GM12878 (cell line): ENCODE data around the gene NRXN3. TPM values are rescaled to one million over a fixed set of nuclear protein-coding genes. Genes with fewer than 3 reads are reported as not detected.

Experiments
- ATAC-seq: fragments of 200-7000 bp; cut with Tn5 transposase; 3 replicates; pipeline ENCODE4 v1.9.1; 2020; ENCODE audit warnings: mild to moderate bottlenecking, moderate library complexity
- BruUV-seq: library from RNA; stranded (reverse); fragments of 400-500 nt; replicated peaks from 2 replicates; lab custom pipeline; 2021; lab: Mats Ljungman, UMichigan
- CTCF ChIA-PET: fragments of 300-600 bp; sonication (Branson Sonifier 250); formaldehyde crosslinking; extraction: SDS; loops from one replicate; lab custom pipeline; 2021; ENCODE audit warnings: inconsistent platforms; lab: Yijun Ruan, JAX
- POLR2A ChIA-PET: fragments of 350-600 bp; formaldehyde crosslinking; extraction: SDS; loops from one replicate; lab custom pipeline; 2021; ENCODE audit warnings: inconsistent platforms; lab: Charles Lee
- RAD21 ChIA-PET: fragments of 300-600 bp; sonication (Branson Sonifier 250); formaldehyde crosslinking; loops from one replicate; lab custom pipeline; 2023; ENCODE audit warnings: antibody characterized with exemption; ENCODE audit not compliant: unreplicated experiment; lab: Charles Lee
- SMC1A ChIA-PET: fragments of 300-600 bp; sonication (Branson Sonifier 250); formaldehyde crosslinking; loops from one replicate; lab custom pipeline; 2023; ENCODE audit not compliant: unreplicated experiment, uncharacterized antibody; lab: Charles Lee
- DNase-seq: peaks from one replicate; pipeline ENCODE4 v3.0.0-alpha.2; 2011; ENCODE audit warnings: low read depth, low spot score
- FAIRE-seq: peaks from 3 replicates; lab custom pipeline; 2011; peaks lifted over from hg19 to GRCh38; lab: Jason Lieb, UNC
- H2AFZ ChIP-seq: 2 replicates; pipeline ENCODE4 v1.6.0; 2011; ENCODE audit warnings: low read depth, low read length, control low read depth; ENCODE audit not compliant: control insufficient read depth
- H3K27ac ChIP-seq: 2 replicates; pipeline ENCODE4 v1.5.1; 2011; ENCODE audit warnings: control low read depth; ENCODE audit not compliant: control insufficient read depth, insufficient read depth
- H3K27me3 ChIP-seq, 2 experiments: replicated peaks in 1 of 2; 2 replicates each; pipeline versions ENCODE4 v1.6.0 to v1.6.1; 2011; ENCODE audit warnings: low read length in 1 of 2; ENCODE audit not compliant: control insufficient read depth in 2 of 2, insufficient read depth in 2 of 2
- H3K36me3 ChIP-seq, 2 experiments: 2 replicates each; pipeline ENCODE4 v1.5.1; 2011; ENCODE audit warnings: low read length in 1 of 2; ENCODE audit not compliant: control insufficient read depth in 2 of 2, insufficient read depth in 2 of 2
- H3K4me1 ChIP-seq: 2 replicates; pipeline ENCODE4 v1.6.1; 2011; ENCODE audit warnings: mild to moderate bottlenecking, low read length, moderate library complexity, mixed read lengths; ENCODE audit not compliant: control insufficient read depth, insufficient read depth
- H3K4me2 ChIP-seq: 2 replicates; pipeline ENCODE4 v1.6.0; 2011; ENCODE audit warnings: control low read depth; ENCODE audit not compliant: control insufficient read depth, insufficient read depth
- H3K4me3 ChIP-seq: fragments of 200-600 bp; sonication (generic); 2 replicates; pipeline ENCODE4 v1.5.1; 2016
- H3K79me2 ChIP-seq: 2 replicates; pipeline ENCODE4 v1.6.0; 2011; ENCODE audit warnings: low read length; ENCODE audit not compliant: control insufficient read depth, insufficient read depth
- H3K9ac ChIP-seq: 2 replicates; pipeline ENCODE4 v1.8.0; 2011; ENCODE audit warnings: low read length, control low read depth, mixed read lengths; ENCODE audit not compliant: control insufficient read depth, insufficient read depth
- H3K9me3 ChIP-seq: replicated peaks from 3 replicates; pipeline ENCODE4 v1.5.1; 2011; ENCODE audit warnings: mild to moderate bottlenecking, low read length; ENCODE audit not compliant: control insufficient read depth, insufficient read depth
- H4K20me1 ChIP-seq: 2 replicates; pipeline ENCODE4 v1.6.0; 2011; ENCODE audit not compliant: control insufficient read depth, insufficient read depth
- BRCA1 ChIP-seq: IDR thresholded peaks from 2 replicates; pipeline ENCODE4 v1.6.1; 2011; ENCODE audit warnings: low read depth, low read length, improper control_type of control experiment
- CBX5 ChIP-seq: sonication (generic); IDR thresholded peaks from 2 replicates; pipeline ENCODE4 v1.6.1; 2016; ENCODE audit warnings: low read depth, moderate library complexity, mild to moderate bottlenecking, inconsistent platforms
- DPF2 ChIP-seq: fragments of 450-650 bp; IDR thresholded peaks from 2 replicates; pipeline ENCODE4 v1.6.1; 2017; ENCODE audit warnings: mild to moderate bottlenecking
- ESRRA ChIP-seq: IDR thresholded peaks from 2 replicates; pipeline ENCODE4 v1.6.1; 2012; ENCODE audit warnings: mild to moderate bottlenecking, low read length, improper control_type of control experiment
- FOS ChIP-seq: IDR thresholded peaks from 3 replicates; pipeline ENCODE4 v1.6.1; 2011; ENCODE audit warnings: borderline replicate concordance; ENCODE audit not compliant: insufficient read length; ENCODE audit errors: extremely low read depth
- IKZF1 ChIP-seq: fragments of 450-650 bp; conservative IDR thresholded peaks from 2 replicates; pipeline ENCODE4 v1.6.1; 2017; ENCODE audit warnings: antibody characterized with exemption, mild to moderate bottlenecking
- JUNB ChIP-seq: IDR thresholded peaks from 2 replicates; pipeline ENCODE4 v1.6.1; 2016; ENCODE audit warnings: antibody characterized with exemption, mild to moderate bottlenecking
- LARP7 ChIP-seq: fragments of 450-650 bp; IDR thresholded peaks from 2 replicates; pipeline ENCODE4 v1.6.1; 2017; ENCODE audit warnings: mild to moderate bottlenecking
- SMAD1 ChIP-seq: fragments of 450-650 bp; IDR thresholded peaks from 2 replicates; pipeline ENCODE4 v1.6.1; 2018; ENCODE audit warnings: mild to moderate bottlenecking, low read depth; ENCODE audit not compliant: partially characterized antibody
- SMAD5 ChIP-seq: IDR thresholded peaks from 2 replicates; pipeline ENCODE4 v1.6.1; 2016; ENCODE audit warnings: antibody characterized with exemption, low read depth
- SPI1 ChIP-seq: IDR thresholded peaks from 2 replicates; pipeline ENCODE4 v1.6.1; 2011; ENCODE audit warnings: low read depth, mild to moderate bottlenecking, low read length, moderate library complexity, borderline replicate concordance; ENCODE audit not compliant: insufficient read depth
- SREBF2 ChIP-seq: IDR thresholded peaks from 2 replicates; pipeline ENCODE4 v1.6.1; 2012; ENCODE audit warnings: mild to moderate bottlenecking, low read length
- STAT1 ChIP-seq: fragments of 450-650 bp; conservative IDR thresholded peaks from 2 replicates; pipeline ENCODE4 v1.6.1; 2014; ENCODE audit warnings: antibody characterized with exemption, mild to moderate bottlenecking
- ZBTB40 ChIP-seq: fragments of 450-650 bp; IDR thresholded peaks from 2 replicates; pipeline ENCODE4 v1.6.1; 2016; ENCODE audit warnings: mild to moderate bottlenecking, moderate library complexity, borderline replicate concordance
- WGBS: methylation state at CpG from one replicate; pipeline ENCODE4 v1.1.6; 2016; ENCODE audit warnings: low lambda C conversion rate; ENCODE audit not compliant: insufficient replicate concordance, insufficient coverage; ENCODE audit errors: missing lambda C conversion rate; 5-methylcytosine and 5-hydroxymethylcytosine counted together
- in situ Hi-C: fragments of 300-500 bp; cut with MboI; formaldehyde crosslinking; loops from 9 replicates; pipeline ENCODE4 v1.14.3; 2018; ENCODE audit warnings: mixed read lengths
- intact Hi-C: fragments of 100-400 bp; cut with micrococcal nuclease; formaldehyde crosslinking; loops from one replicate; pipeline ENCODE4 v1.14.2; 2022; ENCODE audit not compliant: unreplicated experiment
- polyA plus RNA-seq, 11 experiments: library from polyadenylated mRNA; depleted of rRNA in 4 of 11; unstranded in 6 of 11; stranded (reverse) in 5 of 11; fragments of >200 nt; fragmentation: Nextera tagmentation in 4 of 11; fragmentation: Illumina TruSeq in 1 of 11; extraction: Ambion mirVana in 4 of 11; extraction: Trizol in 1 of 11; gene quantifications; 1 replicate in 1 of 11; 2 replicates in 10 of 11; pipeline versions ENCODE4 v1.2.1 to v1.2.3, GENCODE V29; 2011 to 2016; ENCODE audit warnings: inconsistent platforms in 2 of 11, missing spikeins in 2 of 11, low read depth in 1 of 11
- total RNA-seq, 4 experiments: library from RNA; depleted of rRNA in 3 of 4; stranded (reverse); fragments of >200 nt in 3 of 4; fragmentation: Illumina TruSeq in 1 of 4; extraction: Trizol in 1 of 4; gene quantifications; 2 replicates each; pipeline versions ENCODE4 v1.2.1 to v1.2.3, GENCODE V29; 2013 to 2021
- TF ChIP-seq, protein P1 (sequence below): fragments of 450-650 bp; IDR thresholded peaks from 2 replicates; pipeline ENCODE4 v1.6.1; 2017; ENCODE audit warnings: borderline replicate concordance

Gene NRXN3
- total and polyA plus RNA-seq, 10 of the 15 experiments (the other 5 are each of a cell fraction or from before 2014, with no cell fraction given) = 0.52 to 3.3 (median 1.4) TPM

- TF ChIP-seq BRCA1 = no peak
- no peak for TF ChIP-seq CBX5
These were observed 2.3 kb downstream of the NRXN3 start (continued) for GRCh38 chr14:78172428-78172827.

GRCh38 chr14:78173346-78174035, 3.3 kb downstream of the NRXN3 start:
- SMC1A ChIA-PET = no interaction called here
- Histone ChIP-seq H3K36me3 (no peaks in the 10 kb centered on the region), H2AFZ (no peak overlapping the region), H4K20me1 (no peaks in the 10 kb centered on the region)
- intact Hi-C loops = no loop called here
- TF ChIP-seq, protein P1, sequence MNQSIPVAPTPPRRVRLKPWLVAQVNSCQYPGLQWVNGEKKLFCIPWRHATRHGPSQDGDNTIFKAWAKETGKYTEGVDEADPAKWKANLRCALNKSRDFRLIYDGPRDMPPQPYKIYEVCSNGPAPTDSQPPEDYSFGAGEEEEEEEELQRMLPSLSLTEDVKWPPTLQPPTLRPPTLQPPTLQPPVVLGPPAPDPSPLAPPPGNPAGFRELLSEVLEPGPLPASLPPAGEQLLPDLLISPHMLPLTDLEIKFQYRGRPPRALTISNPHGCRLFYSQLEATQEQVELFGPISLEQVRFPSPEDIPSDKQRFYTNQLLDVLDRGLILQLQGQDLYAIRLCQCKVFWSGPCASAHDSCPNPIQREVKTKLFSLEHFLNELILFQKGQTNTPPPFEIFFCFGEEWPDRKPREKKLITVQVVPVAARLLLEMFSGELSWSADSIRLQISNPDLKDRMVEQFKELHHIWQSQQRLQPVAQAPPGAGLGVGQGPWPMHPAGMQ = no peak
- TF ChIP-seq ESRRA = no peak
- no peak for TF ChIP-seq LARP7
- TF ChIP-seq STAT1 = no peak
- no peak for TF ChIP-seq SREBF2
- TF ChIP-seq DPF2 = no peak
- TF ChIP-seq SMAD1 = no peak
- TF ChIP-seq FOS = no peak
- no peak for TF ChIP-seq ZBTB40
- TF ChIP-seq JUNB = no peak
- TF ChIP-seq IKZF1 = no peak
- no peak for TF ChIP-seq SMAD5
- TF ChIP-seq SPI1 = no peak
- TF ChIP-seq, all 136 proteins: peak for 0
- no peaks in the 10 kb centered on the region for H3K79me2 ChIP-seq
- CTCF ChIA-PET = no interaction called here
- in situ Hi-C loops = no loop called here
- BruUV-seq = no TSS peak
- peaks cover 0 to 1% of the 10 kb centered on the region in 2 experiments for H3K27me3 ChIP-seq
- FAIRE-seq = no peak
- POLR2A ChIA-PET = no interaction called here
- no peak for DNase-seq
- 55% methylated on average over 21 of the region's 21 CpGs for WGBS
- no peak overlapping the region for H3K9ac ChIP-seq
- no peak overlapping the region for H3K27ac ChIP-seq
- no peak overlapping the region for H3K4me3 ChIP-seq
- H3K4me1 ChIP-seq = no peaks in the 10 kb centered on the region
- H3K4me2 ChIP-seq = no peak overlapping the region
- no peaks in the 10 kb centered on the region for H3K9me3 ChIP-seq
- ATAC-seq = no peak
- RAD21 ChIA-PET = no interaction called here
